HepG2 (cell line): ENCODE data around the gene CD300A. TPM values are rescaled to one million over a fixed set of nuclear protein-coding genes. Genes with fewer than 3 reads are reported as not detected.

ENCODE experiments used
- CENPX ChIP-seq: sonication (generic); formaldehyde crosslinking; IDR thresholded peaks from 2 replicates; pipeline ENCODE4 v1.9.0; 2021; ENCODE audit warnings: mild to moderate bottlenecking, missing genetic modification reagents, moderate library complexity
- CHCHD3 ChIP-seq: sonication (generic); formaldehyde crosslinking; IDR thresholded peaks from 2 replicates; pipeline ENCODE4 v1.8.0; 2022; ENCODE audit warnings: mild to moderate bottlenecking, missing genetic modification reagents, moderate library complexity
- E2F2 ChIP-seq: sonication (generic); formaldehyde crosslinking; IDR thresholded peaks from 2 replicates; pipeline ENCODE4 v1.4.0; 2020; ENCODE audit warnings: missing genetic modification reagents, borderline replicate concordance
- ESRRA ChIP-seq: sonication (generic); formaldehyde crosslinking; IDR thresholded peaks from 2 replicates; pipeline ENCODE4 v1.5.1; 2020; ENCODE audit warnings: mild to moderate bottlenecking, low read depth, missing genetic modification reagents
- FOXO1 ChIP-seq: sonication (generic); formaldehyde crosslinking; IDR thresholded peaks from 2 replicates; pipeline ENCODE4 v1.4.0; 2020; ENCODE audit warnings: missing genetic modification reagents
- GTF3A ChIP-seq: sonication (generic); formaldehyde crosslinking; conservative IDR thresholded peaks from 2 replicates; pipeline ENCODE4 v1.4.0; 2020; ENCODE audit warnings: mild to moderate bottlenecking, missing genetic modification reagents
- HNRNPLL ChIP-seq: fragments of 200-400 bp; formaldehyde crosslinking; IDR thresholded peaks from 2 replicates; pipeline ENCODE4 v1.6.1; 2017; ENCODE audit warnings: mild to moderate bottlenecking, low read depth, low read length; ENCODE audit not compliant: poor library complexity, severe bottlenecking
- HNRNPUL1 ChIP-seq: fragments of 200-400 bp; formaldehyde crosslinking; IDR thresholded peaks from 2 replicates; pipeline ENCODE4 v1.6.1; 2017; ENCODE audit warnings: low read depth, mild to moderate bottlenecking, low read length, moderate library complexity
- HOXD1 ChIP-seq: sonication (generic); formaldehyde crosslinking; IDR thresholded peaks from 2 replicates; pipeline ENCODE4 v1.5.0; 2020; ENCODE audit warnings: missing genetic modification reagents
- KLF6 ChIP-seq: IDR thresholded peaks from 2 replicates; pipeline ENCODE4 v1.8.0; 2016; ENCODE audit warnings: missing biosample characterization, missing genetic modification reagents
- NR2F2 ChIP-seq: IDR thresholded peaks from 2 replicates; pipeline ENCODE4 v1.6.1; 2012; ENCODE audit warnings: low read depth, inconsistent platforms, borderline replicate concordance
- SALL2 ChIP-seq: sonication (generic); formaldehyde crosslinking; IDR thresholded peaks from 2 replicates; pipeline ENCODE4 v1.8.1; 2023; ENCODE audit warnings: mild to moderate bottlenecking, missing genetic modification reagents, inconsistent platforms
- SNRNP70 ChIP-seq: fragments of 200-400 bp; formaldehyde crosslinking; IDR thresholded peaks from 2 replicates; pipeline ENCODE4 v1.6.1; 2017; ENCODE audit warnings: mild to moderate bottlenecking, low read depth, low read length, moderate library complexity
- SP140L ChIP-seq: sonication (generic); formaldehyde crosslinking; IDR thresholded peaks from 2 replicates; pipeline ENCODE4 v1.4.0; 2020; ENCODE audit warnings: missing genetic modification reagents, borderline replicate concordance
- TBL1XR1 ChIP-seq: fragments of 150-350 bp; IDR thresholded peaks from 2 replicates; pipeline ENCODE4 v1.6.1; 2014; ENCODE audit warnings: borderline replicate concordance, low read length; ENCODE audit not compliant: partially characterized antibody
- TERF1 ChIP-seq: sonication (generic); formaldehyde crosslinking; IDR thresholded peaks from 2 replicates; pipeline ENCODE4 v1.8.0; 2022; ENCODE audit warnings: mild to moderate bottlenecking, missing genetic modification reagents, moderate library complexity
- ZBTB34 ChIP-seq: sonication (generic); formaldehyde crosslinking; IDR thresholded peaks from 2 replicates; pipeline ENCODE4 v1.8.0; 2022; ENCODE audit warnings: mild to moderate bottlenecking, missing genetic modification reagents
- ZBTB8A ChIP-seq: sonication (generic); formaldehyde crosslinking; IDR thresholded peaks from 2 replicates; pipeline ENCODE4 v1.4.0; 2020; ENCODE audit warnings: mild to moderate bottlenecking, low read depth, missing genetic modification reagents, borderline replicate concordance
- ZC3H13 ChIP-seq: sonication (generic); formaldehyde crosslinking; IDR thresholded peaks from 2 replicates; pipeline ENCODE4 v1.8.1; 2023; ENCODE audit warnings: mild to moderate bottlenecking, missing genetic modification reagents, moderate library complexity
- ZFP1 ChIP-seq: IDR thresholded peaks from 2 replicates; pipeline ENCODE4 v1.6.1; 2016
- ZFP62 ChIP-seq: sonication (generic); formaldehyde crosslinking; IDR thresholded peaks from 2 replicates; pipeline ENCODE4 v1.4.0; 2020; ENCODE audit warnings: missing genetic modification reagents
- ZFP91 ChIP-seq: sonication (generic); formaldehyde crosslinking; IDR thresholded peaks from 2 replicates; pipeline ENCODE4 v1.9.0; 2022; ENCODE audit warnings: missing genetic modification reagents, mild to moderate bottlenecking, borderline replicate concordance
- ZNF253 ChIP-seq: sonication (generic); formaldehyde crosslinking; IDR thresholded peaks from 2 replicates; pipeline ENCODE4 v1.8.0; 2022; ENCODE audit warnings: mild to moderate bottlenecking, missing genetic modification reagents, borderline replicate concordance
- ZNF383 ChIP-seq: sonication (generic); formaldehyde crosslinking; IDR thresholded peaks from 2 replicates; pipeline ENCODE4 v1.4.0; 2020; ENCODE audit warnings: missing genetic modification reagents, mild to moderate bottlenecking, borderline replicate concordance
- ZNF552 ChIP-seq: sonication (generic); formaldehyde crosslinking; IDR thresholded peaks from 2 replicates; pipeline ENCODE4 v1.9.0; 2022; ENCODE audit warnings: missing genetic modification reagents, mild to moderate bottlenecking, borderline replicate concordance
- ZNF674 ChIP-seq: sonication (generic); formaldehyde crosslinking; IDR thresholded peaks from 2 replicates; pipeline ENCODE4 v1.5.0; 2020; ENCODE audit warnings: low read depth, mild to moderate bottlenecking, missing genetic modification reagents
- ZSCAN31 ChIP-seq: sonication (generic); formaldehyde crosslinking; IDR thresholded peaks from 2 replicates; pipeline ENCODE4 v1.5.0; 2020; ENCODE audit warnings: low read depth, mild to moderate bottlenecking, missing genetic modification reagents
- polyA plus RNA-seq, 8 experiments: library from polyadenylated mRNA; depleted of rRNA in 3 of 8; stranded (reverse) in 7 of 8; unstranded in 1 of 8; fragments of >200 nt; fragmentation: Illumina TruSeq in 4 of 8; extraction: Trizol in 4 of 8; gene quantifications; 2 replicates each; pipeline versions ENCODE4 v1.2.1 to v1.2.3, GENCODE V29; 2011 to 2016; ENCODE audit warnings: low read depth in 4 of 8, missing spikeins in 1 of 8, mixed read lengths in 1 of 8; ENCODE audit not compliant: insufficient read depth in 1 of 8
- total RNA-seq, 5 experiments: library from RNA; depleted of rRNA; stranded (reverse); fragments of >200 nt; fragmentation: Illumina TruSeq; extraction: Trizol; gene quantifications; 2 replicates each; pipeline ENCODE4 v1.2.3, GENCODE V29; 2016; ENCODE audit warnings: low read depth in 1 of 5

Gene CD300A
- total and polyA plus RNA-seq, 2 of the 13 experiments (the other 11 are each of a cell fraction or from before 2014, with no cell fraction given) = not detected

- TF ChIP-seq ZBTB34 (CRISPR knock-in tag) = peak; percentile 62; the same call in 1 of the 2 replicates
- no peak for TF ChIP-seq E2F2
- no peak for TF ChIP-seq CENPX (CRISPR knock-in tag)
- peak; percentile 38; the same call in 1 of the 2 replicates for TF ChIP-seq ZSCAN31 (CRISPR knock-in tag)
- TF ChIP-seq TERF1 (CRISPR knock-in tag) = no peak
- TF ChIP-seq SNRNP70 = no peak
- peak; percentile 65; the same call in 1 of the 2 replicates for TF ChIP-seq NR2F2
- TF ChIP-seq ZFP1 (CRISPR knock-in tag) = no peak
- no peak for TF ChIP-seq ESRRA (CRISPR knock-in tag)
- no peak for TF ChIP-seq TBL1XR1
- no peak for TF ChIP-seq ZNF383 (CRISPR knock-in tag)
- no peak for TF ChIP-seq HNRNPLL
- no peak for TF ChIP-seq HOXD1 (CRISPR knock-in tag)
- TF ChIP-seq SP140L (CRISPR knock-in tag) = no peak
- no peak for TF ChIP-seq SALL2 (CRISPR knock-in tag)
- TF ChIP-seq ZFP62 (CRISPR knock-in tag) = no peak
- no peak for TF ChIP-seq ZNF253 (CRISPR knock-in tag)
- TF ChIP-seq ZNF674 (CRISPR knock-in tag) = no peak
- TF ChIP-seq ZC3H13 (CRISPR knock-in tag) = no peak
- TF ChIP-seq KLF6 = no peak
- no peak for TF ChIP-seq ZNF552 (CRISPR knock-in tag)
- no peak for TF ChIP-seq GTF3A (CRISPR knock-in tag)
- TF ChIP-seq CHCHD3 (CRISPR knock-in tag) = no peak
- TF ChIP-seq HNRNPUL1 = no peak
- TF ChIP-seq ZFP91 (CRISPR knock-in tag) = no peak
- no peak for TF ChIP-seq FOXO1
- TF ChIP-seq ZBTB8A (CRISPR knock-in tag) = no peak
Observed at GRCh38 chr17:74435775-74436359, 30.6 kb upstream of the CD300A start (continued).
